Lung (tissue), 12 donors: ENCODE data around the gene BMP10. TPM values are rescaled to one million over a fixed set of nuclear protein-coding genes. Genes with fewer than 3 reads are reported as not detected.

Experiments
- ATAC-seq: fragments of 200-7000 bp; cut with Tn5 transposase; one replicate; pipeline ENCODE4 v1.9.1; 2020; ENCODE audit warnings: moderate number of reproducible peaks; ENCODE audit not compliant: insufficient read depth, low FRiP score
- DNase-seq, 3 donors: peaks; one replicate each; pipeline ENCODE4 v3.0.0-alpha.2; 2013 to 2017
- H3K27ac ChIP-seq, 2 donors: one replicate each; pipeline ENCODE4 v1.5.1; 2013; ENCODE audit warnings: mild to moderate bottlenecking in 2 of 2, moderate library complexity in 2 of 2, control low read depth in 1 of 2, inconsistent platforms in 1 of 2, low read depth in 1 of 2, low read length in 1 of 2
- H3K27me3 ChIP-seq, 3 donors: one replicate each; pipeline ENCODE4 v1.5.1; 2013; ENCODE audit warnings: low read length in 2 of 3; ENCODE audit not compliant: control insufficient read depth in 3 of 3, insufficient read depth in 3 of 3
- H3K36me3 ChIP-seq, 4 donors: one replicate each; pipeline ENCODE4 v1.5.1; 2013; ENCODE audit warnings: low read length in 4 of 4, mild to moderate bottlenecking in 1 of 4, moderate library complexity in 1 of 4; ENCODE audit not compliant: control insufficient read depth in 4 of 4, insufficient read depth in 4 of 4
- H3K4me1 ChIP-seq, 5 donors: one replicate each; pipeline ENCODE4 v1.5.1; 2013; ENCODE audit warnings: low read length in 5 of 5, mild to moderate bottlenecking in 2 of 5, moderate library complexity in 1 of 5; ENCODE audit not compliant: control insufficient read depth in 5 of 5, insufficient read depth in 5 of 5
- H3K4me3 ChIP-seq: one replicate; pipeline ENCODE4 v1.5.1; 2013; ENCODE audit warnings: mild to moderate bottlenecking, control low read depth, moderate library complexity
- H3K9ac ChIP-seq, 2 donors: one replicate each; pipeline ENCODE4 v1.5.1; 2013; ENCODE audit warnings: low read length in 2 of 2, control low read depth in 1 of 2; ENCODE audit not compliant: insufficient read depth in 1 of 2
- H3K9me3 ChIP-seq, 4 donors: one replicate each; pipeline ENCODE4 v1.5.1; 2013; ENCODE audit warnings: low read length in 3 of 4, mild to moderate bottlenecking in 1 of 4, moderate library complexity in 1 of 4; ENCODE audit not compliant: control insufficient read depth in 4 of 4, insufficient read depth in 3 of 4
- CTCF ChIP-seq: IDR thresholded peaks from 2 replicates; pipeline ENCODE4 v1.5.1; 2012; ENCODE audit warnings: mild to moderate bottlenecking; ENCODE audit errors: control extremely low read depth, extremely low read depth
- WGBS, 2 donors: extraction: QIAGEN DNeasy Blood & Tissue Kit; methylation state at CpG; one replicate each; pipeline ENCODE4 v1.1.7; 2013; 5-methylcytosine and 5-hydroxymethylcytosine counted together
- polyA plus RNA-seq, 2 donors: library from polyadenylated mRNA; stranded (reverse); fragments of 200-250 nt; gene quantifications; one replicate each; pipeline ENCODE4 v1.2.1, GENCODE V29; 2013
- total RNA-seq, 2 donors: library from RNA; depleted of rRNA in 1 of 2; stranded (reverse); fragments of >200 nt in 1 of 2; gene quantifications; one replicate each; pipeline ENCODE4 v1.2.1, GENCODE V29; 2014 to 2021
- donor health status: control.
- donor health status: control.
- donor health status: Bipolar disorder and iron deficiency.
- donor health status: healthy.
- donor health status: DM: yes; HTN: yes; CAD: no.

BMP10 gene
- total and polyA plus RNA-seq, 4 donors = 0.31 TPM; not detected in 3

GRCh38 chr2:68845043-68845442, 26.2 kb downstream of the BMP10 start:
- Histone ChIP-seq H3K36me3 (no peaks in the 10 kb centered on the region), H3K27me3 (no peaks in the 10 kb centered on the region), H3K27ac (no peak overlapping the region), H3K9me3 (no peaks in the 10 kb centered on the region), H3K4me1 (peaks cover 0 to 18% (median 0%) of the 10 kb centered on the region in 5 donors), H3K9ac (no peak overlapping the region), H3K4me3 (no peak overlapping the region)
- no peak for TF ChIP-seq CTCF
- DNase-seq (peak in 1 of 3 donors; percentile 67), ATAC-seq (no peak)
- 68 to 81% methylated on average over 2 of the region's 2 CpGs for WGBS, 2 donors

GRCh38 chr2:68839260-68839833, 31.9 kb downstream of the BMP10 start:
- H3K4me3 ChIP-seq = no peak overlapping the region
- peaks cover 0 to 6% (median 0%) of the 10 kb centered on the region in 5 donors for H3K4me1 ChIP-seq
- 90 to 95% methylated on average over 2 of the region's 2 CpGs for WGBS, 2 donors
- no peak for ATAC-seq
- peak; percentile 44 for TF ChIP-seq CTCF
- H3K9ac ChIP-seq = no peak overlapping the region
- DNase-seq = no peak
- H3K27me3 ChIP-seq = no peaks in the 10 kb centered on the region
- no peak overlapping the region for H3K27ac ChIP-seq
- no peaks in the 10 kb centered on the region for H3K9me3 ChIP-seq
- H3K36me3 ChIP-seq = no peaks in the 10 kb centered on the region

- TF ChIP-seq CTCF = no peak
- Histone ChIP-seq H3K4me1 (peaks cover 0 to 6% (median 0%) of the 10 kb centered on the region in 5 donors), H3K27me3 (no peaks in the 10 kb centered on the region), H3K9ac (no peak overlapping the region), H3K4me3 (no peak overlapping the region), H3K9me3 (no peaks in the 10 kb centered on the region), H3K27ac (no peak overlapping the region), H3K36me3 (no peaks in the 10 kb centered on the region)
- DNase-seq (no peak), ATAC-seq (no peak)
- WGBS, 2 donors = 92 to 96% methylated on average over 10 of the region's 10 CpGs
Measured at GRCh38 chr2:68838641-68839040, 32.6 kb downstream of the BMP10 start.

GRCh38 chr2:68837861-68838341, 33.3 kb downstream of the BMP10 start:
- 59 to 80% methylated on average over 3 of the region's 3 CpGs for WGBS, 2 donors
- Histone ChIP-seq H3K9ac (no peak overlapping the region), H3K4me3 (no peak overlapping the region), H3K9me3 (no peaks in the 10 kb centered on the region), H3K27ac (no peak overlapping the region), H3K4me1 (peaks cover 0 to 6% (median 0%) of the 10 kb centered on the region in 5 donors), H3K36me3 (no peaks in the 10 kb centered on the region), H3K27me3 (no peaks in the 10 kb centered on the region)
- no peak for TF ChIP-seq CTCF
- DNase-seq (no peak), ATAC-seq (no peak)
